DMS53 treated with DMSO at 0.1 percent for 48 hours (cell line): Measurements from ENCODE around the gene CLK4.

Source experiments
- DNase-seq: peaks from one replicate; lab custom pipeline; 2025; ENCODE audit not compliant: unreplicated experiment; lab: John Stamatoyannopoulos, UW

CLK4 gene

DNA sequence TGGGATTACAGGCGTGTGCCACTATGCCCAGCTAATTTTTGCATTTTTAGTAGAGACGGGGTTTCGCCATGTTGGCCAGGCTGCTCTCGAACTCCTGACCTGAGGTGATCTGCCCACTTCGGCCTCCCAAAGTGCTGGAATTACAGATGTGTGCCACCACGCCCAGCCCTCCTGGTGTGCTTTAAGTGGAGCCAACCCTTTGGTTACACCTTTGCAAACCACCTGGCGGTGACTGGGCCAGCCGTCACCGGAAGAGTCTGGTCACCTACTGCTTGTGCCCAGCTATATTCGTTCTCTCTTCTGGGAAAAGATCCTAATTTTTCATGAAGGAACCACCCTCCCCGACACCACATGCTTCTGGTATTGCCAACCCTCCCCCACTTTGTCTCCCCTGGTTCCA, 72.5 kb downstream of the CLK4 start:
- no peak for DNase-seq

DNA sequence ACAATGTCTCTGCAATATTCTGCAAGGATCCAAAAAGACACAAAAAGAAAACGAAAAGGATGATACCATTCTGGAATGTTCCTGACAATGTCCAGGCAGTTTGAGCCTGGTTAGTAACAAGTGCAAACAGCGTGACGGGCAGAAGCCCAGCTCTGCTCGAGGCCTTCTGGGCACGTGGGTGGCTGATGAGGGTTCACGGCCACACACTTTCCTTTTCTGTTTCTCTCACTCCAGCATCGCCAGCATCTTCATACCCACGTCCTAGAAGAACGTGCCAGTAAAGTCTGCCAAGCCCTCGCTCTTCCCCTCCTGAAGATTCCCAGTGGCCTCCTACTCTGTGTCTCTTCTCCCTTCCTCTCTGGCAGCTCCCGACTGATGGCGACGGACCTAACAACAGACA, 73.3 kb downstream of the CLK4 start:
- DNase-seq: no peak
